B cell (primary cell): Measurements from ENCODE around the gene ATP5PB. TPM values are rescaled to one million over a fixed set of nuclear protein-coding genes. Genes with fewer than 3 reads are reported as not detected.

Experiments used
- ATAC-seq: fragments of 200-7000 bp; cut with Tn5 transposase; one replicate; pipeline ENCODE4 v1.10.0; 2021; ENCODE audit warnings: low read depth, mild to moderate bottlenecking, moderate number of reproducible peaks, moderate library complexity
- CTCF ChIA-PET: fragments of 350-600 bp; sonication (Branson Sonifier 250); formaldehyde crosslinking; loops from one replicate; lab custom pipeline; 2021; ENCODE audit warnings: antibody characterized with exemption, inconsistent platforms; lab: Charles Lee
- POLR2A ChIA-PET: fragments of 350-600 bp; sonication (Branson Sonifier 250); formaldehyde crosslinking; loops from one replicate; lab custom pipeline; 2021; ENCODE audit warnings: antibody characterized with exemption; lab: Charles Lee
- DNase-seq: peaks from one replicate; pipeline ENCODE4 v3.0.0; 2013
- H2AFZ ChIP-seq: 2 replicates; pipeline ENCODE4 v1.6.1; 2012; ENCODE audit warnings: mild to moderate bottlenecking, low read depth, low read length; ENCODE audit not compliant: insufficient read depth, poor library complexity, severe bottlenecking
- H3K27ac ChIP-seq, 2 donors: 1 replicate in 1 of 2; 2 replicates in 1 of 2; pipeline ENCODE4 v1.5.1; 2012 to 2013; ENCODE audit warnings: low read length in 2 of 2, mild to moderate bottlenecking in 2 of 2, moderate library complexity in 1 of 2
- H3K27me3 ChIP-seq, 4 experiments: fragments of 200-600 bp in 1 of 4; sonication (generic) in 1 of 4; replicated peaks in 1 of 4; 1 replicate in 2 of 4; 2 replicates in 2 of 4; pipeline versions ENCODE4 v1.6.1 to v1.7.0; 2013 to 2016; ENCODE audit warnings: low read length in 3 of 4, mild to moderate bottlenecking in 2 of 4, mixed read lengths in 1 of 4, moderate library complexity in 1 of 4; ENCODE audit not compliant: insufficient read depth in 4 of 4, control insufficient read depth in 3 of 4; ENCODE audit errors: control extremely low read depth in 1 of 4
- H3K36me3 ChIP-seq, 2 experiments: replicated peaks in 1 of 2; 1 replicate in 1 of 2; 2 replicates in 1 of 2; pipeline versions ENCODE4 v1.6.1 to v1.7.1; 2013; ENCODE audit warnings: low read length in 1 of 2; ENCODE audit not compliant: insufficient read depth in 2 of 2, control insufficient read depth in 1 of 2; ENCODE audit errors: control extremely low read depth in 1 of 2, extremely low read depth in 1 of 2
- H3K4me1 ChIP-seq, 2 donors: fragments of 200-600 bp in 1 of 2; sonication (generic) in 1 of 2; 1 replicate in 1 of 2; 2 replicates in 1 of 2; pipeline versions ENCODE4 v1.5.1 to v1.6.1; 2013 to 2017; ENCODE audit warnings: low read length in 2 of 2; ENCODE audit not compliant: control insufficient read depth in 2 of 2, insufficient read depth in 2 of 2
- H3K4me2 ChIP-seq: replicated peaks from 2 replicates; pipeline ENCODE3; 2012; ENCODE audit warnings: mild to moderate bottlenecking, low read depth, low read length; ENCODE audit not compliant: poor library complexity, severe bottlenecking
- H3K4me3 ChIP-seq, 5 experiments: fragments of 200-600 bp in 1 of 5; sonication (generic) in 1 of 5; 1 replicate in 3 of 5; 2 replicates in 2 of 5; pipeline versions ENCODE4 v1.5.1 to v1.7.0; 2011 to 2016; ENCODE audit warnings: low read length in 4 of 5, mild to moderate bottlenecking in 4 of 5, low read depth in 2 of 5, control low read depth in 1 of 5, moderate library complexity in 1 of 5; ENCODE audit not compliant: insufficient read depth in 1 of 5; ENCODE audit errors: control extremely low read depth in 1 of 5, extremely low read depth in 1 of 5
- H3K79me2 ChIP-seq: fragments of 200-600 bp; sonication (generic); one replicate; pipeline ENCODE4 v1.6.0; 2016; ENCODE audit warnings: low read length; ENCODE audit not compliant: control insufficient read depth, insufficient read depth
- H3K9ac ChIP-seq: fragments of 200-600 bp; sonication (generic); 2 replicates; pipeline ENCODE4 v1.6.1; 2017; ENCODE audit warnings: mild to moderate bottlenecking, low read length, moderate library complexity
- H3K9me3 ChIP-seq, 3 donors: one replicate each; pipeline versions ENCODE4 v1.6.1 to v1.7.1; 2013; ENCODE audit warnings: low read length in 2 of 3; ENCODE audit not compliant: control insufficient read depth in 2 of 3, insufficient read depth in 1 of 3; ENCODE audit errors: control extremely low read depth in 1 of 3
- H4K20me1 ChIP-seq: 2 replicates; pipeline ENCODE4 v1.6.0; 2012; ENCODE audit warnings: mild to moderate bottlenecking, low read length; ENCODE audit not compliant: insufficient read depth, control insufficient read depth, poor library complexity, severe bottlenecking
- H3K27ac Mint-ChIP-seq: one replicate; pipeline ENCODE4 v1.8.0; 2021; ENCODE audit warnings: mixed read lengths
- H3K27me3 Mint-ChIP-seq: one replicate; pipeline ENCODE4 v1.8.0; 2021; ENCODE audit warnings: mixed read lengths
- H3K4me1 Mint-ChIP-seq: one replicate; pipeline ENCODE4 v1.8.0; 2021; ENCODE audit warnings: mixed read lengths
- H3K4me3 Mint-ChIP-seq: one replicate; pipeline ENCODE4 v1.8.0; 2021; ENCODE audit warnings: mixed read lengths
- H3K9me3 Mint-ChIP-seq: one replicate; pipeline ENCODE4 v1.8.0; 2022; ENCODE audit warnings: mixed read lengths; ENCODE audit not compliant: insufficient read depth
- EZH2 ChIP-seq: IDR thresholded peaks from 2 replicates; pipeline ENCODE4 v1.6.1; 2012; ENCODE audit warnings: borderline replicate concordance, low read depth, mild to moderate bottlenecking, moderate library complexity, low read length; ENCODE audit not compliant: insufficient read depth, poor library complexity, severe bottlenecking
- WGBS: methylation state at CpG from one replicate; pipeline ENCODE4 v1.1.5; 2013; ENCODE audit warnings: missing lambda C conversion rate; ENCODE audit not compliant: insufficient coverage; 5-methylcytosine and 5-hydroxymethylcytosine counted together
- intact Hi-C: fragments of 100-400 bp; cut with micrococcal nuclease; formaldehyde crosslinking; loops from one replicate; pipeline ENCODE4 v1.10.0; 2022
- polyA plus RNA-seq: library from polyadenylated mRNA; depleted of rRNA; stranded (reverse); fragments of >200 nt; gene quantifications from 2 replicates; pipeline ENCODE4 v1.2.3, GENCODE V29; 2012
- total RNA-seq, 2 donors: library from RNA; stranded (reverse); fragments of 120-200 nt in 1 of 2; gene quantifications; 1 replicate in 1 of 2; 2 replicates in 1 of 2; pipeline versions ENCODE4 v1.2.3 to v1.2.4, GENCODE V29; 2013 to 2022
- TF ChIP-seq, protein P1 (sequence below): fragments of 200-600 bp; IDR thresholded peaks from one replicate; pipeline ENCODE4 v1.8.0; 2022; ENCODE audit warnings: antibody characterized with exemption, mild to moderate bottlenecking

ATP5PB gene
- total and polyA plus RNA-seq, 2 donors (not counting 1 experiment from before 2014, with no cell fraction given) = 81.2 to 110 TPM

DNA sequence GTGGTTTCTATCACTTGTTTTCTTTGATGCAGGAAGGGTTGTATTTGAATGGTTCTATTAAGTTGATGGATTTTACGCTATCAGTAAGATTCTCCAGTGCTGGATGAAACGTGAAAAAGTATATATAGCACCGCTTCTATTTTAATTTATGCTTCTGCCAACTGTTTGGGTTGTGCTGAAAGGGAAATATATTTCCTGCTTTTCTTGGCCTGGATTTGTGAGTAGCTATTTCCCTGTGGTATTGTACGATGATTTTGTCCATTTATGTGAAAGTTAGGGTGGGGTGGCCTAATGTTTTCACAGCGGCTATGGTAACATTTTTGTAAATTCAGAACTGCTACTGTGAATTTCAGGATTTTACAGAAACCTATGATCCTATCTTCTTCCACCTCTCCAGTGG, 24.8 kb downstream of the ATP5PB start:
- H3K27me3 Mint-ChIP-seq = no peaks in the 10 kb centered on the region
- Histone ChIP-seq H3K4me2 (peak overlapping the region; percentile 79), H3K79me2 (peaks cover 68% of the 10 kb centered on the region), H3K4me3 (peak overlapping the region; percentile 62 to 97 (median 77)), H3K27ac (peak overlapping the region; percentile 82 to 91), H3K36me3 (peaks cover 4 to 19% of the 10 kb centered on the region in 2 experiments), H3K4me1 (peaks cover 76 to 81% of the 10 kb centered on the region in 2 donors), H3K9ac (peak overlapping the region; percentile 92), H2AFZ (peak overlapping the region; percentile 55), H3K9me3 (peaks cover 0 to 2% (median 0%) of the 10 kb centered on the region in 3 donors), H3K27me3 (no peaks in the 10 kb centered on the region), H4K20me1 (no peaks in the 10 kb centered on the region)
- peaks cover 58% of the 10 kb centered on the region for H3K4me1 Mint-ChIP-seq
- CTCF ChIA-PET = interaction anchor here (0.7 to 14.7 kb wide), 5 partner anchors 10 to 235 kb away, joined by 3 to 276 read pairs (median 3); partner anchors contain the start of genes ADORA3 and TMIGD3
- DNase-seq (no peak), ATAC-seq (no peak)
- TF ChIP-seq EZH2 = no peak
- TF ChIP-seq, protein P1, sequence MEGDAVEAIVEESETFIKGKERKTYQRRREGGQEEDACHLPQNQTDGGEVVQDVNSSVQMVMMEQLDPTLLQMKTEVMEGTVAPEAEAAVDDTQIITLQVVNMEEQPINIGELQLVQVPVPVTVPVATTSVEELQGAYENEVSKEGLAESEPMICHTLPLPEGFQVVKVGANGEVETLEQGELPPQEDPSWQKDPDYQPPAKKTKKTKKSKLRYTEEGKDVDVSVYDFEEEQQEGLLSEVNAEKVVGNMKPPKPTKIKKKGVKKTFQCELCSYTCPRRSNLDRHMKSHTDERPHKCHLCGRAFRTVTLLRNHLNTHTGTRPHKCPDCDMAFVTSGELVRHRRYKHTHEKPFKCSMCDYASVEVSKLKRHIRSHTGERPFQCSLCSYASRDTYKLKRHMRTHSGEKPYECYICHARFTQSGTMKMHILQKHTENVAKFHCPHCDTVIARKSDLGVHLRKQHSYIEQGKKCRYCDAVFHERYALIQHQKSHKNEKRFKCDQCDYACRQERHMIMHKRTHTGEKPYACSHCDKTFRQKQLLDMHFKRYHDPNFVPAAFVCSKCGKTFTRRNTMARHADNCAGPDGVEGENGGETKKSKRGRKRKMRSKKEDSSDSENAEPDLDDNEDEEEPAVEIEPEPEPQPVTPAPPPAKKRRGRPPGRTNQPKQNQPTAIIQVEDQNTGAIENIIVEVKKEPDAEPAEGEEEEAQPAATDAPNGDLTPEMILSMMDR = no peak
- intact Hi-C loops = loop anchor here (5.0 kb wide), 1 partner anchor 512 kb away; the partner anchor contains the start of gene LRIF1
- H3K4me3 Mint-ChIP-seq = peak overlapping the region; percentile 95
- POLR2A ChIA-PET = interaction anchor here (0.8 to 2.3 kb wide), 2 partner anchors 33 to 74 kb away, joined by 3 to 10 read pairs; no protein-coding TSS in a partner anchor
- peak overlapping the region; percentile 98 for H3K27ac Mint-ChIP-seq
- WGBS = 17% methylated on average over 1 of the region's 5 CpGs
- no peaks in the 10 kb centered on the region for H3K9me3 Mint-ChIP-seq

DNA sequence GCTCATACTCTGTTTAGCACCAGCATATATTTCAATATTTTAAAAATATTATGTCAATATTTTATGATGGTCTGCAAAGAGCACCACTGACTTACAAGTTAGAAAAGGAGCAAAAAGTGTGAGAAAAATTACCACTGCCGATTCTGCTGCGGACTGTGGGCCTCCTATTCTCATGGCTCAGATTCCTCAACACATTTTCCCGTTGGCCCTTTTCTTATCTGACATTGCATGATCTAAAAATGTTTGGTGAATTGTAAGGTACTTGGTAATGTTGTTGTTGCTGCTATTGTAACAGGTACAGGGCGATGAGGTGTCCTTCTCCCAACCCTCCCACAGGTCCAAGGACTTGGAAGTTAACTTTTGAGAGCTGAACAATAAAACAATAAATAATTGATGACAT, 25.3 kb downstream of the ATP5PB start:
- H3K4me2 ChIP-seq = peak overlapping the region; percentile 79
- H3K27ac ChIP-seq = peak overlapping the region; percentile 82 to 91
- H3K79me2 ChIP-seq = peaks cover 65% of the 10 kb centered on the region
- H2AFZ ChIP-seq = peak overlapping the region; percentile 55
- ATAC-seq = no peak
- H3K36me3 ChIP-seq = peaks cover 2 to 19% of the 10 kb centered on the region in 2 experiments
- no CpG with 5 or more reads among the region's 4 CpGs for WGBS
- peak overlapping the region; percentile 95 for H3K4me3 Mint-ChIP-seq
- H3K9me3 ChIP-seq = no peaks in the 10 kb centered on the region
- DNase-seq = no peak
- H3K4me1 Mint-ChIP-seq = peaks cover 58% of the 10 kb centered on the region
- peak overlapping the region; percentile 98 for H3K27ac Mint-ChIP-seq
- no peaks in the 10 kb centered on the region for H3K9me3 Mint-ChIP-seq
- peaks cover 72 to 77% of the 10 kb centered on the region in 2 donors for H3K4me1 ChIP-seq
- ChIA-PET POLR2A (interaction anchor here (0.5 to 2.3 kb wide), 4 partner anchors 11 to 146 kb away, joined by 3 to 10 read pairs (median 3); no protein-coding TSS in a partner anchor), CTCF (interaction anchor here (0.7 to 14.7 kb wide), 6 partner anchors 10 to 235 kb away, joined by 3 to 276 read pairs (median 3); partner anchors contain the start of genes ADORA3 and TMIGD3)
- no peaks in the 10 kb centered on the region for H3K27me3 ChIP-seq
- H4K20me1 ChIP-seq = no peaks in the 10 kb centered on the region
- no peaks in the 10 kb centered on the region for H3K27me3 Mint-ChIP-seq
- intact Hi-C loops = loop anchor here (5.0 kb wide), 1 partner anchor 512 kb away; the partner anchor contains the start of gene LRIF1
- H3K9ac ChIP-seq = peak overlapping the region; percentile 92
- peak overlapping the region; percentile 62 to 97 (median 77) for H3K4me3 ChIP-seq
- TF ChIP-seq, protein P1 = no peak
- no peak for TF ChIP-seq EZH2
